ENCODE results near the gene RAD51D. TPM values are rescaled to one million over a fixed set of nuclear protein-coding genes. Genes with fewer than 3 reads are reported as not detected.

RAD51D gene
- total RNA-seq, 1 donor from 2014 or later, result 34.9 TPM

DNA sequence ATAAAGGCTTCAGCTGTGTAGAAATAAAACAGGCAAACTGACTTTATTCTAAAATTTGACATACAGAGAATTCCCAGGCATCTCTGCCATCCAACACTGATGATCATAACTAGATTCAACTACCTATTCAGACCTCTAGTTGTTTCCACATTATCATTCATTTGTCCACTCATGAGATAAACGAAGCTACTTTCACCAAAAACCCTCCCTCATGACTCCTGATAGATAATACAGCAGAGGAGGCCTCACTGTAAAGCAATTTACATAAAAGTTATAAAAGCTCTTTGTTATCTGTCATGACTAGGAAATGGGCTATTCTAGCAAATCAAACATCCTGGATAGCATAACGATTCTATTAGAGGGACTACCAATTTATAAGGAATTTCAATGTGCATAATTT is 36.6 kb downstream of the RAD51D start:
- H3K27ac Mint-ChIP-seq, result peak overlapping the region; percentile 67
- peaks cover 13% of the 10 kb centered on the region for H3K36me3 Mint-ChIP-seq (ENCODE audit: low read depth)
- no peaks in the 10 kb centered on the region for H3K9me3 Mint-ChIP-seq
- peaks cover 85% of the 10 kb centered on the region for H3K4me1 Mint-ChIP-seq (ENCODE audit: low read depth)
- intact Hi-C loops (cut with micrococcal nuclease), result no loop called here
- H3K4me3 Mint-ChIP-seq, result peak overlapping the region; percentile 32
- no peaks in the 10 kb centered on the region for H3K27me3 Mint-ChIP-seq (ENCODE audit: insufficient read depth)
- no peak for DNase-seq (ENCODE audit: low spot score)

GRCh38 chr17:35082073-35082657 is 37.5 kb downstream of the RAD51D start:
- H3K27ac Mint-ChIP-seq, result peak overlapping the region; percentile 94
- H3K4me1 Mint-ChIP-seq (ENCODE audit: low read depth), result peaks cover 85% of the 10 kb centered on the region
- H3K9me3 Mint-ChIP-seq, result no peaks in the 10 kb centered on the region
- no peaks in the 10 kb centered on the region for H3K27me3 Mint-ChIP-seq (ENCODE audit: insufficient read depth)
- intact Hi-C loops (cut with micrococcal nuclease), result loop anchor here (1.0 kb wide), 1 partner anchor 9 kb away; no protein-coding TSS in a partner anchor
- H3K4me3 Mint-ChIP-seq, result peak overlapping the region; percentile 77
- no peak for DNase-seq (ENCODE audit: low spot score)
- peaks cover 16% of the 10 kb centered on the region for H3K36me3 Mint-ChIP-seq (ENCODE audit: low read depth)

DNA sequence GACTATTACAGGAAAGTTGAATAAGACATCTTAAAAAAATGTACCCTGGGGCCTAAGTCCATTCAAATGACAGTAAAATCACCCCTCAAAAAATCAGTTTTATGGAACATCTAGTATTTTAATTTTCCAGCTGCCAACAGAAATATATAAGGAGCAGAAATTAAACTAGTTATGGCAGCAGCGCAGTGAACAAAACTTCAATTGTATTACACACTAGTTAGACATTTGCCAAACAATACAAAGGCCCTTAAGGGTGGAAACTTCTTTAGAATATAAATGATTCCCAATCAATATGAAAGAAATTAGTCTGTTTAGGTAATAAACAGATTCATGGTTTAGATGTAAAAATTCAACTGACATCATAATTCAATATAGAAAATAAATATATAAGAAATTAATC is 38.0 kb downstream of the RAD51D start:
- H3K4me3 Mint-ChIP-seq, result no peak overlapping the region
- no peaks in the 10 kb centered on the region for H3K9me3 Mint-ChIP-seq
- intact Hi-C loops (cut with micrococcal nuclease), result loop anchor here (1.0 kb wide), 1 partner anchor 8 kb away; no protein-coding TSS in a partner anchor
- DNase-seq (ENCODE audit: low spot score), result no peak
- peak overlapping the region; percentile 84 for H3K27ac Mint-ChIP-seq
- peaks cover 16% of the 10 kb centered on the region for H3K36me3 Mint-ChIP-seq (ENCODE audit: low read depth)
- no peaks in the 10 kb centered on the region for H3K27me3 Mint-ChIP-seq (ENCODE audit: insufficient read depth)
- peaks cover 82% of the 10 kb centered on the region for H3K4me1 Mint-ChIP-seq (ENCODE audit: low read depth)

DNA sequence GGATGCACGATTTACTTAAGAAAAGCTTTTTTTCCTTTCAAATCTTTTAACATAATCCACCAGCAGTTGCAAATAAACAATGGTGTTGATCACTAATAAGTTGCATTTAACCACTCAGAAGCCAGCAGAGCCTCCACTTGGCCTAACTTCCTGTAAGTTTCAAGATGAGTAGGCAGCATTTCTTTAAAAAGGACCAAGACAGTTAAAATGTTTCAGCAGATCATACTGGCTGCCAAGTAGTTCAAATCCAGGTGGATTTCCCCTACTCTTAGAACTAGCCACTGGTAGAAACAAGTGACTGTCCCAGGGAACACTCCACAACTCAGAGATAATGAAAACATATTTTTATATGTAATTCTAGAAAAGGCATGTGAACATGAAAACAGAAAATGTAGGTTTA is 39.1 kb downstream of the RAD51D start:
- H3K9me3 Mint-ChIP-seq, result no peaks in the 10 kb centered on the region
- intact Hi-C loops (cut with micrococcal nuclease), result loop anchor here (1.0 kb wide), 1 partner anchor 8 kb away; no protein-coding TSS in a partner anchor

DNA sequence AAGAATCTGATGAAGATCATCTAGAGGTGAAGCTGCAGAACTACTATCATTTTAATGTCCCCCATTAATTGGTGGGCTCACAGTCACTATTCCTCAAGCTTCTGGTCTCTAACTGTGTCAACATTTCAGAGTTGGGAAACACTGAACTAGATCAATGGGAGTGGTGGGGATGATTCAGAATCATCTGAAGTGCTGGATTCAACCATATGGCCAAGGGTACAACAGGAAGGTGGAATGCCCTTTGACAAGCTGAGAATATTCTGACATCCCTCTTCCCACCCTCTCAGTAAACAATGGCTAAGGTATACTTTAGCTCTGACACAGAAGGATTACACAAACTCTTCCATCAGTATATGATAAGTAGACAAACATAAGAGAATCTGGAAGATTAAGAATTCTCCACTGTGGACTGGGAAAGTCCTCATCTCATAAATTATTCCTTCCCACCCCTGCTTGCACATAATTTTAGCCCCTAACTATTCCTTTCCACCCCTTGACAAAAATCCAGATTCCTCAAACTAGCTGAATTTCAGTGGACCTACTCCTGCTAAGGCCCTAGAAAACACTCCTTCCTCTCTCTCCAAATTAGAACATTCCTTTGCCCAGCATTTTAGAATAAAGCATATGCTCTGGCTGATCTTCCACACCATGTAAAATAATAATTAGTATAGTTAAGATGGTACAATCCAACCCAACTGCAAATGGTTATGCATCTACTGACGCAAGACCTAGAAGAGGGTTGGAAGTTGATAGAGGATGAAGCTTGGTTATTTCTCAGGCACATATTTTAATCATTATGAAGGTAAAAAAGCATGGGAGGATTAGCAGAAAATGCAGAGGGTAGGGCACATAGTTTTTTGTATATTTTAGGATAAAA is 39.9 kb downstream of the RAD51D start:
- Mint-ChIP-seq H3K4me3 (peak overlapping the region; percentile 9), H3K27me3 (ENCODE audit: insufficient read depth) (no peaks in the 10 kb centered on the region), H3K4me1 (ENCODE audit: low read depth) (peaks cover 73% of the 10 kb centered on the region), H3K9me3 (no peaks in the 10 kb centered on the region), H3K27ac (peak overlapping the region; percentile 84), H3K36me3 (ENCODE audit: low read depth) (peaks cover 13% of the 10 kb centered on the region)
- intact Hi-C loops (cut with micrococcal nuclease), result loop anchor here (1.0 kb wide), 1 partner anchor 9 kb away; no protein-coding TSS in a partner anchor
- DNase-seq (ENCODE audit: low spot score), result no peak

More for the DNA sequence above, 39.1 kb downstream of the RAD51D start:
- H3K27me3 Mint-ChIP-seq (ENCODE audit: insufficient read depth), result no peaks in the 10 kb centered on the region
- H3K36me3 Mint-ChIP-seq (ENCODE audit: low read depth), result peaks cover 16% of the 10 kb centered on the region
- H3K4me3 Mint-ChIP-seq, result peak overlapping the region; percentile 9
- H3K4me1 Mint-ChIP-seq (ENCODE audit: low read depth), result peaks cover 73% of the 10 kb centered on the region
- H3K27ac Mint-ChIP-seq, result peak overlapping the region; percentile 84
- no peak for DNase-seq (ENCODE audit: low spot score)

GRCh38 chr17:35076874-35077273 is 42.8 kb downstream of the RAD51D start:
- H3K27ac Mint-ChIP-seq, result peak overlapping the region; percentile 23
- peaks cover 6% of the 10 kb centered on the region for H3K36me3 Mint-ChIP-seq (ENCODE audit: low read depth)
- H3K9me3 Mint-ChIP-seq, result no peaks in the 10 kb centered on the region
- H3K4me3 Mint-ChIP-seq, result no peak overlapping the region
- no peaks in the 10 kb centered on the region for H3K27me3 Mint-ChIP-seq (ENCODE audit: insufficient read depth)
- DNase-seq (ENCODE audit: low spot score), result no peak
- intact Hi-C loops (cut with micrococcal nuclease), result no loop called here
- peaks cover 80% of the 10 kb centered on the region for H3K4me1 Mint-ChIP-seq (ENCODE audit: low read depth)

DNA sequence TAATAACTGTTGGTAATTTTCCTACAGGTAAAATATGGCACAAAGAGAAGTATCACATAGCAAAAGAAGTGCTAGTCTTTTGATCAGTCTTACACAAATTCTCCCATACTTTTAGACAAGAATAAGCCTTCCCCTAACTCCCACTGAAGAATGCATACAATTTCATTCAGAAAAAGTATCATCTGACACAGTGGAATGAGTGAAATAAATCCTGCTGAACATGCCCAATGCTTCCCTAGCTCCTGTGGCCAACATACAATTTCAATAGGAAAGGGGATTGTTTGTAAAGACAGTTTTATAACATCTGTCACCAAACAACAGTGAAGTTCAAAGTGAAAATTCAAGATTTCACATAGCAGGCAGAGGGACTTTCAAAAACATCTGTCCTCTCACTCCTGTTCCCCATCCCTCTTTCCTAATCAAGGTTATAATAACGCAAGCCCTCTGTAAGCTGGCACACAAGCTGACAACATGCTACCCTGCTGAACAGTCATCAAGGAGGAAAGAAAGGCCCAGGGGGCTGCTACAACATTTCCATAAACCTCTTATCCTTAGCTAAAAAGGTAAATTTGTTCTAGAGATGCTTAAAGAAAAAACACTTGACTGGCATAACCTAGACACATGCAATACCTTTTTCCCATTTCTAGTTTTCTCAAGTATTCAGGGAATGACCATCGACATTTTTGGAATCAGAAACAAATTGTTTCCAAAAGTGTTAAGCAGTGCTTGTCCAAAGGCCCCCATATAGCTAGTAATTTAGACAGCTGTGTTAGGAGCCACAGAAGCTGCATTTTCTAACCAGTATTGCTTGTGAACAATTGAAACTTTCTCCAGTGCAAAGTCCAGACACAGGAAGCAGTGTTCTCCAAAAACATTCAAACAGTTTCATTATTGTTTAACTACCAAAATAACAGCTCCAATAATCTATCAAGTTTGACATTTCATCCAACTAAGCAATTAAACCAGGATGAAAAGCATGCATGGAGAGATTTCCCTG is 44.7 kb downstream of the RAD51D start:
- no peak for DNase-seq (ENCODE audit: low spot score)
- H3K27me3 Mint-ChIP-seq (ENCODE audit: insufficient read depth), result no peaks in the 10 kb centered on the region
- no peaks in the 10 kb centered on the region for H3K9me3 Mint-ChIP-seq
- intact Hi-C loops (cut with micrococcal nuclease), result no loop called here
- H3K36me3 Mint-ChIP-seq (ENCODE audit: low read depth), result peaks cover 10% of the 10 kb centered on the region
- H3K4me3 Mint-ChIP-seq, result peak overlapping the region; percentile 57
- H3K27ac Mint-ChIP-seq, result peak overlapping the region; percentile 69
- peaks cover 61% of the 10 kb centered on the region for H3K4me1 Mint-ChIP-seq (ENCODE audit: low read depth)

DNA sequence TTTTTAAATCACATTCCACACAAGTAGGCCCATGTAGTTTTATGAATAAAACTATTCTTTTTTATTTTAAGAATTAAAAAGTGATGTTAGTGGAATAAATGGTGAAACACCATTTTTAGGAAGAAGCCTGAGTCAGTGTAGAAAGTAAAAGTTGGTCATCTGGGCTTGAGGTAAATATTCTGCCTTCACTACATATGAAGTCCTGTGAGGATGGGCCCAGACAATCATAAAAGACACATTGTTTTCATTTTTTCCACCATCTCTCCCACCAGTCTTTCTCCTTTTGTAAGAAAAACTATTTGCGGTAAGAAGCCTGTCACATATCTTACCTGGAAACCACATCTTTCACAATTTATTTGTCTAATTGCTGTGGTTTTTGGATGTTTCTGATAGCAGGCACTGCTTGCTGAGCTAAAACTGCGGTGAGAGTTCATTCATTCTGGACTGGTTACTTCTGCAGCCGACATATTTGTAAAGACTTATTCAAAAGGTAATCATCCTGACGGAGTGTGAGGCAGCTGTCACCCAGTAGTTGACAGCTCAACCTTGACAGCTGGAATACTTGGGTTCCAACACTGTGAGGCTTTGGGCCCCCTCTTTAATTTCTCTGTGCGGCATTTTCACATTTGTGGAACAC is 45.6 kb downstream of the RAD51D start:
- Mint-ChIP-seq H3K36me3 (ENCODE audit: low read depth) (peaks cover 13% of the 10 kb centered on the region), H3K4me1 (ENCODE audit: low read depth) (peaks cover 59% of the 10 kb centered on the region), H3K27ac (peak overlapping the region; percentile 77), H3K9me3 (no peaks in the 10 kb centered on the region), H3K27me3 (ENCODE audit: insufficient read depth) (no peaks in the 10 kb centered on the region), H3K4me3 (peak overlapping the region; percentile 57)
- DNase-seq (ENCODE audit: low spot score), result no peak
- intact Hi-C loops (cut with micrococcal nuclease), result loop anchor here (1.0 kb wide), 3 partner anchors 8 to 14 kb away; partner anchors contain the start of gene RFFL

GRCh38 chr17:35073183-35073790 is 46.4 kb downstream of the RAD51D start:
- no peaks in the 10 kb centered on the region for H3K27me3 Mint-ChIP-seq (ENCODE audit: insufficient read depth)
- peak overlapping the region; percentile 77 for H3K27ac Mint-ChIP-seq
- no peak for DNase-seq (ENCODE audit: low spot score)
- H3K4me3 Mint-ChIP-seq, result peak overlapping the region; percentile 27
- H3K9me3 Mint-ChIP-seq, result no peaks in the 10 kb centered on the region
- peaks cover 64% of the 10 kb centered on the region for H3K4me1 Mint-ChIP-seq (ENCODE audit: low read depth)
- intact Hi-C loops (cut with micrococcal nuclease), result loop anchor here (1.0 kb wide), 3 partner anchors 9 to 15 kb away; partner anchors contain the start of gene RFFL
- H3K36me3 Mint-ChIP-seq (ENCODE audit: low read depth), result peaks cover 18% of the 10 kb centered on the region

DNA sequence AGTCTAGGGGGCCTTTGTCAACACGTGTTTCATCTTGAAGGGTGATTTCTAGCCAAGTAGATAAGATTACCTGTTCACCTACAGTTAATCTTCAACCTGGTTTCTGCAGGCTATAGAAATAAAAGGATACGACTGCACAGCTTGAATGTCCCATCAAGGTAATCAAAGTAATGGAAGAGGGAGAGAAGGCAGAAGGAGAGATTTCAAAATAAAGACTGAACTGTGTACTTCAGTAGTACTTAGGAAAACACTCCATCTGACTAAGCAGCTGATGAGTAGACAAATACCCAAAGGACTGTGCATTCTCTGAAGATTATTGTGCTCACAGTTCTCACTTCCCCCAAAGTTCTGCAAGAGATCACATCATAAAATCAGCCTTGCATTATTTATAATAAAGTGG is 50.3 kb downstream of the RAD51D start:
- H3K4me1 Mint-ChIP-seq (ENCODE audit: low read depth), result peaks cover 69% of the 10 kb centered on the region
- H3K4me3 Mint-ChIP-seq, result peak overlapping the region; percentile 23

DNA sequence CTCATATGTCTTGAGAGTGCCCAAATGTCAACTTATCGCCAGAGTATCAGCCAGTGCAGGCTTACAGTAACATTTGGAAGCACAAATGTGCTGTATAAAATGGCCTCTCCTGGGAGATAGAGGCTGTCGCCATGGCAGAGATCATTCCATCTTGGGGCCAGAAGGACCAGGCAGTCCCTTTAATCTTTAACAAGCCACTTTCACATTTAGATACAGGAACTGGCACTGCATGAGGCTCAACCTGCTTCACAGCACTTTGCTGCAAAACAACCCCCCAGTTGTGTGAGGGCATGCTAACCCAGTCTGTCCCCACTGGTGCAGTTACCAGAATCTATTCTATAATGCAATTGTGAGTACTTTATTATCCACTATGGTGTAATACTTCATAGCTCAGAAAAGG is 51.4 kb downstream of the RAD51D start:
- intact Hi-C loops (cut with micrococcal nuclease), result loop anchor here (1.0 to 10.0 kb wide), 2 partner anchors 20 to 467 kb away; partner anchors contain the start of gene SLFN12L
- Mint-ChIP-seq H3K36me3 (ENCODE audit: low read depth) (peaks cover 22% of the 10 kb centered on the region), H3K4me3 (peak overlapping the region; percentile 63)

More for the DNA sequence above, 50.3 kb downstream of the RAD51D start:
- intact Hi-C loops (cut with micrococcal nuclease), result loop anchor here (10.0 kb wide), 1 partner anchor 465 kb away; the partner anchor contains the start of gene SLFN12L
- H3K9me3 Mint-ChIP-seq, result no peaks in the 10 kb centered on the region
- peaks cover 22% of the 10 kb centered on the region for H3K36me3 Mint-ChIP-seq (ENCODE audit: low read depth)
- peak overlapping the region; percentile 19 for H3K27ac Mint-ChIP-seq
- no peaks in the 10 kb centered on the region for H3K27me3 Mint-ChIP-seq (ENCODE audit: insufficient read depth)
- no peak for DNase-seq (ENCODE audit: low spot score)

More for the DNA sequence above, 51.4 kb downstream of the RAD51D start:
- Mint-ChIP-seq H3K27me3 (ENCODE audit: insufficient read depth) (no peaks in the 10 kb centered on the region), H3K27ac (peak overlapping the region; percentile 75), H3K9me3 (no peaks in the 10 kb centered on the region), H3K4me1 (ENCODE audit: low read depth) (peaks cover 68% of the 10 kb centered on the region)
- no peak for DNase-seq (ENCODE audit: low spot score)
